ENCODE measurements around the gene NKD2.
"Not testable (repeated sequence)": the region's sequence is repeated elsewhere in the genome, so short reads cannot be mapped to it uniquely, and the experiment has no call there.

NKD2 gene

DNA sequence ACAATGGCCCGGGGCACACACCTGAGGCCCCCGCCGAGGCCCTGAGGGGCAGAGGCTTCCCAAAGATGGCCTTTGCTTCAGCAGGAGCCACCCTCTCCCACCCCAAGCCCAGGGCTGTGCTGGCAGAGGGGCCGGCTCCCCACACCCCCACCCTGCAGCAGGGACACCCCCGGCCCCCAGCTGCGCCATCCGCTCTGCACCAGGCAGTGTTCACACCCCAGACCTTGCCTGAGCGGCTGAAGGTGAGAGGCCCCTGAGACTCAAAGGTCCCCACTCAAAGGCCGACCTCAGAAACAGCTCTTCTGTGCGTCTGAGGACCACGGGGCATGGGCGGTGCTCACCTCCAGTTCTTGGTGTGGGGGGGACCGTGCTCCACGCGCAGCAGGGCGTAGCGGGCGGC is 65.6 kb downstream of the NKD2 start:
- no peak for DNase-seq
- in situ Hi-C loops (cut with HindIII; ENCODE audit: low pct_ligation_motif_present, low pct_unique_long_range_greater_than_20kb, low sequenced_read_pairs) = no loop called here

DNA sequence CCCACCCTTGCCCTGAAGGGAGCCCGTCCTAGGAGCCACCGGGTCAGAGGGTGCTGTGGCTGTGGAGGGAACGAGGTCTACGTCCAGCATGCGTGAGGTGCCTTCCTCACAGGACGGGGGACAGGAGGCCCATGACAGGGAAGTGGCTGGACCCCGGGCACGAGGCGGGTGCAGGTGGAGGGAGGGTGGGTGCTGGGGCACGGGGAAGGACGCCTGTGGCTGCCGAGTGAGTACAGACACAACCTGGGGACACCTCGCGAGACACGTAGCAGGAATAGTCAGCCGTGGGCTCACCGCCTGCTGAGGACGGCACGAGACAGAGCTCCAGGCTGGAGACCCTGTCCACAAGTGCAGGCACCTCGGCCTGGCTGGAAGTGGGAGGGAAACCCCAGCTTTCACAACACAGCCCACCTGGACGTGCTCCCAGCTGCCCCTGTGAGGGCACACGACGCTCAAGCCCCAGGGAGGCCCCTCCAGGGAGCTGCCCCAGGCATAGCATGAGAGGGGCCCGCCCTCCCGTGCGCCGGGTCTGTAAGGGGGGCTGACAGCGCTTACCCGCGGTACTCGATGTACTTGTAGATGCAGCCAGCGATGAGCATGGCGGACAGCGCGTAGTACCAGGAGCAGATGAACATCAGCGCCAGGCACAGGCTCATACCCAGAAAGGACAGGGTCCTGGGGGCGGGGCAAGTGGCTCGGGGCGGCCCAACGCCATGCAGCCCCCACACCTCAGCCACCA is 66.4 kb downstream of the NKD2 start:
- in situ Hi-C loops (cut with HindIII; ENCODE audit: low pct_ligation_motif_present, low pct_unique_long_range_greater_than_20kb, low sequenced_read_pairs) = no loop called here
- DNase-seq = no peak

DNA sequence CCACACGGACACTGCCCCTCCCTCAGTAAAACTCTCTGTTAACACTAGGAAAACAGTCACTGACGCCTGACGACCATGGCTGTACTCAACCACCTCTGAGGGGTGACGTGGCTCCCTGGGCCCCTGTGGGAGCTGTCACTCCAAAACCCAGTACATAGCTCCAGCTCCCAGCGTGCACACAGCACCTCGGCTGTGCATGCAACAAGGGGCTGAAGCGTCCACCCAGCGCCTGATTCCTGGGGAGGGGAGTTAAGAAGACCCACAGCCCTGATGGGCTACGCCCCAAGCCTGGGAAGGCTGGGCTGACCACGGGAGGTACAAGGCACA is 66.9 kb downstream of the NKD2 start:
- in situ Hi-C loops (cut with HindIII; ENCODE audit: low pct_ligation_motif_present, low pct_unique_long_range_greater_than_20kb, low sequenced_read_pairs) = no loop called here
- no peak for DNase-seq

DNA sequence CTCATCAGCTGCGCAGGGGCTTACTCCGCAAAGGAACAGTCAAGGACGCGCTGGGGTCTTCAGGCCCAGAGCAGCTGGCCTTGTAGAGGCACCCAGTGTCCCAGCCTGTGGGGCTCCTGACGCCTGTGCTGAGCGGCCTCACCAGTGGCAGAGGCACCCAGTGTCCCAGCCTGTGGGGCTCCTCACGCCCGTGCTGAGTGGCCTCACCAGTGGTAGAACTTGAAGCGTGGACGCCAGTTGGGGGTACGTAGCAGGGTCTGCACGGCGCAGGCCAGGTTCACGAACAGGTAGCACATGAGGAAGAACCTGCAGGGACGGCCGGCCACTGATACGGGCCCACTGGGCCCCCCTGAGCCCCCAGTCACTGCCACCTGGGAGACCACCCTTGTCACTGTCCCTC is 67.3 kb downstream of the NKD2 start:
- in situ Hi-C loops (cut with HindIII; ENCODE audit: low pct_ligation_motif_present, low pct_unique_long_range_greater_than_20kb, low sequenced_read_pairs) = no loop called here
- no peak for DNase-seq

DNA sequence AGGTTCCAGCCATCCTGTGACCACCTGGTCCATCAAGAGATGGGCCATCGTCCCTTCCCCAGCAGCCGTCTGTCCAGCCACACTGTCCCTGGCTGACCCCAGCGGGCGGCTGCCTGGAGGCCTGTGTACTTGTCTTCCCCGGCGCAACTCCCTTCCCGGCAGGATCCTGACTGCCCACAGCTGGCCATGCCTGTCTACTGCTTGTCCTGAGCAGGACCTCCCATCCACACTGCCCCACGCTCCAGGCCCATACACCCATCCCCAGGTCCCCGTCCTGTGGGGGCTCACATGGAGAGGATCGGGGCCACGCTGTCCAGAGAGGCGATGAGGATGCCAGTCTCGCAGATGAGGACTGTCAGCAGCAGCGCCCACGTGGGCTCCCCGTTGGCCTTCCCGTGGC is 67.8 kb downstream of the NKD2 start:
- in situ Hi-C loops (cut with HindIII; ENCODE audit: low pct_ligation_motif_present, low pct_unique_long_range_greater_than_20kb, low sequenced_read_pairs) = no loop called here
- no peak for DNase-seq

DNA sequence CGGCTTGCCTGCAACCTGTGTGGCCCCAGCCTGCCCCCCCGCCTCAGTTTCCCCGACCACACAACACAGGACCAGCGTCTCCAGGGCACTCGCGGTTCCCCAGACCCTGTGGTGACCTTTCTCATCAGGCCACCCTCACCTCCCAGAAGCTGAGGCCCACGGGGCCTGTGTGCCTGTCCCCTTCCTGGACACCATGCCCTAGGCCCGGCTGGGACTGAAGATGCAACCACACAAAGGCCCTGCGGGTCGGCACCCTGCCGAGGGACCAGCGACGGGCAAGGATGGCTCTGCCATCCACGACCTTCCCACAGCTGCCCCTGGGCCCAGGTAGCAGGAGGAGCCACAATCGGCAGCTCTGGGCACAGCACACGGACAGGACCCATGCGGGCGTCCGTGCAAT is 68.4 kb downstream of the NKD2 start:
- DNase-seq = no peak
- in situ Hi-C loops (cut with HindIII; ENCODE audit: low pct_ligation_motif_present, low pct_unique_long_range_greater_than_20kb, low sequenced_read_pairs) = no loop called here

DNA sequence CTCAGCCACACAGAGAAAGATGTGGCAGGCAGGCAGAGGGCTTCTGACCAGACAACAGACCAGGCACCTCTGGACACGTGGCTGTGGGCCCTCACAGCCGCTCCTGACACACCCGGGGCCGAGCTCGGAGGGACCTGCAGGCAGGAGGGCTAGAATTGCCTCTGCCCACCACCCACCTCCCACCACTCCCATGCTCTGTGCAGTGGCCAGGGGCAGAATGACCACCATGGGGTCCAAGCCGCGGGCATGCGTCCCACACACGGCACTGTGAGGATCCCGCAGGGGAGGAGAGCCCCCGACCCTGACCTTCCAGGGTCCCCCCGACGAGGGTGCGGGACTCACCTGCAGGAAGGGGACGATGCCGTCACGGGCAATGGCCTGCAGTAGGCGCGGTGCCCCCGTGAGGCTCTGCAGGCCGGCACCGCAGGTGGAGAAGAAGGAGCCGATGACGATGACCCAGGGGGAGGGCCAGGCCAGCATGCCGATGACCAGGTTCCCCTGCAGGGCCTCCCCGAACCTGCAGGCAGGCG is 69.0 kb downstream of the NKD2 start:
- in situ Hi-C loops (cut with HindIII; ENCODE audit: low pct_ligation_motif_present, low pct_unique_long_range_greater_than_20kb, low sequenced_read_pairs) = no loop called here
- no peak for DNase-seq

DNA sequence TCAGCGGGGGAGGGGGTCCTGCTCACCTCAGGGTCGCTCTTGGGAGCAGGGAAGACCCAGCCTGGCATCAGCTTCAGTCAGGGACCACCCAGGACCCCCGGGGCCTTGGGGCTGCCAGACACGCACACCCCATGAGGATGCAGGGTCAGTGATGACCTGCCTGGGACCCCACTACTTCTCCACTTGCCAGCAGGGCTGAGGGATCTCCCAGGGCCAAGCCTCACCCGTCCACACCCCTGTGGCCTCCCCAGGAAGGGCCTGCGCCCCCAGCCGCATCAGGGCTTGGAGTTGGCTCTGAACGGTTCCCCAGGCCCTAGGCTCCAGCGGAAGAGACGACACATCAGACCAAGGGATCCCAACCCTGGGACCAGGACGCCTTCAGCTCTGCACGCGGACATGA is 69.6 kb downstream of the NKD2 start:
- DNase-seq = no peak
- in situ Hi-C loops (cut with HindIII; ENCODE audit: low pct_ligation_motif_present, low pct_unique_long_range_greater_than_20kb, low sequenced_read_pairs) = no loop called here

DNA sequence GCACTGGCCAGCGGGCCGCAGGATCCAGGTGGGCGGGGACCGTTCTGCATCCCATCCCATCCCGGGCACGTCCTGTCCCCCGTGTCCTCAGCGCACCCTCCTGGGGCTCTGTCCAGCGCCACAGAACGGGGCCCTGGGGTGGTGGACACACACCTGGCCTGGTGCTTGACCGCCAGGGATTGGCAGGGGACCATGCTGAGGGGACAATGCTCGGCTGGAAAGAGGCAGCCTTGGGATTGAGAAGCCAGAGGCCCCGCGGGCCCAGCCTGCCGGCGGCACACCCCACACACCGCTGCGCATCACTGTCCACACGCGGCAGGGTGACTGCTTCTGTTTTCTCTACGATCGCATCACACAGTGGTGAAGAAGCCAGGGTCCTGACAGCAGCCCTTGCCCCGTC is 70.2 kb downstream of the NKD2 start:
- in situ Hi-C loops (cut with HindIII; ENCODE audit: low pct_ligation_motif_present, low pct_unique_long_range_greater_than_20kb, low sequenced_read_pairs) = no loop called here

DNA sequence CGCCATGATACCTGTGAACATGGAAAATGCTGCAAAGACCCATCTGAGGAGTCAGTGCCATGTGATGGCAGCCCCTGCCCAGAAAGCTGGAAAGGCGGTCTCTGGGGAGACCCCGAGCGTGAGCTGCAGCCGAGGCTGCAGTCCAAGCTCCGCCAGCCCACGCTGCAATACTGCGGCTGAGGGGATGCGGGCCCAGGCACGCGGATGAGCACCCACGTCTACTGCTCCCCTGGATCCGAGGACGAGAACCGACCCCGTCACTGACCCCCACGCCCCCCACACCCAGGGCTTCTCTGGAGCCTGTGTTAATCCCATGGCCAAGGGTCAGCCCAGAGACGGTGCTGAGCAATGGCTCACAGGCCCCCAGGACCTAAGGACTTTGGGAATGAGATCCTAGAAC is 70.9 kb downstream of the NKD2 start:
- in situ Hi-C loops (cut with HindIII; ENCODE audit: low pct_ligation_motif_present, low pct_unique_long_range_greater_than_20kb, low sequenced_read_pairs) = no loop called here
- no peak for DNase-seq

More for the DNA sequence above, 70.2 kb downstream of the NKD2 start:
- DNase-seq = no peak

DNA sequence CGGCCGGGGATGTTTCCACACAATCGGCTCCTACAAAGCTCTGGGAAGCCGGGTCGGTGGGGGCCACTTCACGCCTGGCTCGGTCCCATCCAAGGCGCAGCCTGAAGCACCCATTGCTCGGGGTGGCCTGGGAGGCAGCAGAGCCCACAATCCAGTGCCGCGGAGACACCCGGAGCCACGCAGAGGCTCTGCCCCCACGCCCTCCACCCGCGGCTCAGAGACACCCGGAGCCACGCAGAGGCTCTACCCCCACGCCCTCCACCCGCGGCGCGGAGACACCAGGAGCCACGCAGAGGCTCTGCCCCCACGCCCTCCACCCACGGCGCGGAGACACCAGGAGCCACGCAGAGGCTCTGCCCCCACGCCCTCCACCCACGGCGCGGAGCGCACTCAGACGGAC is 71.4 kb downstream of the NKD2 start:
- in situ Hi-C loops (cut with HindIII; ENCODE audit: low pct_ligation_motif_present, low pct_unique_long_range_greater_than_20kb, low sequenced_read_pairs) = no loop called here
- DNase-seq = no peak

DNA sequence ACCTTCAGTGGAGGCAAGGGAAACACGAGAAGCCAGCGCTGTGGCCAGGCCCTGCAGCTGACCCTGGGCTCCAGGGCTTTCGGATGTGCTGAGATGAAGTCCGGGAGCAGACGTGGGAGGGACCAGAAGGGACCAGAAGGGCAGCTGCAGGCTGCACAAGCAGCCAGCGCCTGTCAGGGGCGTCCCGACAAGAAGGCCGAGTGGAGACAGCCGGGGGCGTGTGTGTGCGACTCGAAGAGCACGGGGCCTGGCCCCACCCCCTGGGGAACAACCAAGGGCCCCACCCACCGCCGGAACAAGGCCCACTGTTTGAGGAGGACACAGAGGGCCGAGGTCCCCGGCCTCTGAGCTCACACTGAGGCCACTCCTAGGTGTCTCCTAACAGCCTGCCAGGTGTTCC is 71.8 kb downstream of the NKD2 start:
- in situ Hi-C loops (cut with HindIII; ENCODE audit: low pct_ligation_motif_present, low pct_unique_long_range_greater_than_20kb, low sequenced_read_pairs) = no loop called here
- DNase-seq = no peak

DNA sequence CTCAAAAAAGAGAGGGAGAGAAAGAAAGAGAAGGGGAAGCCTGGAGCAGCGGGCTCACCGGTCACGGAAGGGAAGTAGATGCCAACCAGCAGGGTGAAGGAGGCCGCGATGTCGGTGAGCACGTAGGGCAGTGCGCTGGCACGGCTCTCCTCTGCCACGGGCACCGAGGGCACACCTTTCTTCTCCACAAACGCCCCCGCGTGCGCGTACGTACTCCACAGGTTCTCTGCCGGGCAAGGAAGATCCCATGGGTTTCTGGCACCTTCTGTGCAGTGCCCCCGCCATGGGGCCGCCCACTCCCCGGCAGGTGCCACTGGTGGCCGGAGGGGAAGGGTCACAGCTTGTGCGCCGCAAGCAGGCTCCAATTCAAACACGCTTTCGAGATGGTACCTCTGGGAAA is 72.9 kb downstream of the NKD2 start:
- no peak for DNase-seq
- in situ Hi-C loops (cut with HindIII; ENCODE audit: low pct_ligation_motif_present, low pct_unique_long_range_greater_than_20kb, low sequenced_read_pairs) = no loop called here

DNA sequence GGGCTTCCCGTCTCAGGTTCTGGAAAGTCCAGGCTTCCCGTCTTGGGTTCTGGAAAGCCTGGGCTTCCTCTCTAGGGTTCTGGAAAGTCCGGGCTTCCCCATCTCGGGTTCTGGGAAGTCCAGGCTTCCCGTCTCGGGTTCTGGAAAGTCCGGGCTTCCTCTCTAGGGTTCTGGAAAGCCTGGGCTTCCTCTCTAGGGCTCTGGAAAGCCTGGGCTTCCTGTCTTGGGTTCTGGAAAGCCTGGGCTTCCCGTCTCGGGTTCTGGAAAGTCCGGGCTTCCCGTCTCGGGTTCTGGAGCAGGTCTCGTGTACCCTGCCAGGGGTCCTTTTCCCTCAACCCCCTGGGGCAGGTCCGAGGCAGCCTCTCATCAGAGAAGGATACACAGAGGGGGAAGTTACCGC is 74.4 kb downstream of the NKD2 start:
- DNase-seq; in situ Hi-C loops (cut with HindIII; ENCODE audit: low pct_ligation_motif_present, low pct_unique_long_range_greater_than_20kb, low sequenced_read_pairs): not testable (repeated sequence)

DNA sequence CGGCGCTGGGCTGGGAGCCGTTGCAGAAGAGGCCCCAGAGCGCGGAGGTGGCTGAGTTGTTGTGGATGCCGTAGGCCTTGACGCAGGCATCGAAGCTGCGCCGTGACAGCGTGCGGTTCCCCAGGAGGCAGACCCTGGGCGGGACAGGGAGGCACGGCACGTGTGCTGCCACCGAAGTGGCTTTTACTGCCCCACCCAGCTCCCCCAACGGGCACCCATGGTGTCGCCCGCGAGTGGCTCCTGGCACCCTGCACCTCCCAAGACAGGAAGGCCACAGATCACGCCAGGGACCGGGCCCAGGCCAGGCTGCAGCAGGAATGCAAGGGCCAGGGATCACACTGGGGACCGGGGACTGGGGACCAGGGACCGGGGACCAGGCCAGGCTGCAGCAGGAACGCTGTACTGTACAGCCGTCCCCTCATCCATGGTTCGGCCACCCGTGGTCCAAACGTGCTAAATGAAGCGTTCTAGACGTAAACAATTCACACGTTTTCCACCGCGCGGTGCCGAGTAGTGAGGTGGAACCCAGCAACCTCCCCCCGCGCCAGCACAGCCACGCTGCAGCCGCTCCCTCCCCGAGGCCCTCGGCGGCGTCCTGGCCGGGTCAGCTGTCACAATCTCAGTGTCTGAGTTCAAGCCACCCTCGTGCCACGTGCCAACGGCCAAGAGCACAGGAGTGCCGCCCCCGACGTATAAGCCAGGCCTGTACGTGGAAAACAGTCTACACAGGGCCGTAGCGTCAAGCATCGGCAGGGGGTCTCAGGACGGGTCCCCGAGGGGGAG is 75.4 kb downstream of the NKD2 start:
- in situ Hi-C loops (cut with HindIII; ENCODE audit: low pct_ligation_motif_present, low pct_unique_long_range_greater_than_20kb, low sequenced_read_pairs) = no loop called here
- no peak for DNase-seq

DNA sequence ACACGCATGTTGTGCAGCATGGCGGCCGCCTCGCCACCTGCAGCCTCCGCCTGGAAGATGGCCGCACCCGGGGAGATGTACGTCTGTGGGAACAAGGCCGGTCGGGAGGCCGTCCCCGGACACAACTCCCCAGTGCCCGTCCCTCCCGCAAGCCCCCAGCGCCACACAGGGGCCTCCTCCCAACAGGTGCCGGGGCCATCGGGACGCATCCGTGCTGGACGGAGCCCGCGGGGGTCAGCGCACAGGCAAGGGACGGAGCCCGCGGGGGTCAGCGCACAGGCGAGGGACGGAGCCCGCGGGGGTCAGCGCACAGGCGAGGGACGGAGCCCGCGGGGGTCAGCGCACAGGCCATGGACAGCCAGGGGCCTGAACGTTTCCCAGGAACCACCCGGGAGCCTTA is 76.8 kb downstream of the NKD2 start:
- in situ Hi-C loops (cut with HindIII; ENCODE audit: low pct_ligation_motif_present, low pct_unique_long_range_greater_than_20kb, low sequenced_read_pairs) = no loop called here
- DNase-seq = no peak

DNA sequence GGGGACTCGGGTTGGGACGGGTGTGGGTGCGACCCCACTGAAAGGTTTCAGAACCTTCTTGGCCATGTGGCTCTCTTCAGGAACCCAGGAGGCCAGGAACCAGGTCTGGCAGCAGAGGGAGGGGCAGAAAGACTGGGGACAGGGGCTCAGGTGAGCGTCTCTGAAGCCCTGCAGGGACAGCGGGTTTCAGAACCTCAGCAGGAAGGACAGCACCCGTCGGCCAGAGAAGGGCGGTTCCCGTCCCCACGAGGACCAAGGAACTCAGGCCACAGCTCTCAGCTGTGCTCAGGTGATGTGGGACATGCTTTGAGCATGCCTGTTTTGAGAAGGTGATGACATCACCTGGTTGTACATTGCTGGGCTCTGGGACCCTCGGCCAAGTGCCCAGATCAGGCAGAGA is 77.5 kb downstream of the NKD2 start:
- DNase-seq = no peak
- in situ Hi-C loops (cut with HindIII; ENCODE audit: low pct_ligation_motif_present, low pct_unique_long_range_greater_than_20kb, low sequenced_read_pairs) = no loop called here

DNA sequence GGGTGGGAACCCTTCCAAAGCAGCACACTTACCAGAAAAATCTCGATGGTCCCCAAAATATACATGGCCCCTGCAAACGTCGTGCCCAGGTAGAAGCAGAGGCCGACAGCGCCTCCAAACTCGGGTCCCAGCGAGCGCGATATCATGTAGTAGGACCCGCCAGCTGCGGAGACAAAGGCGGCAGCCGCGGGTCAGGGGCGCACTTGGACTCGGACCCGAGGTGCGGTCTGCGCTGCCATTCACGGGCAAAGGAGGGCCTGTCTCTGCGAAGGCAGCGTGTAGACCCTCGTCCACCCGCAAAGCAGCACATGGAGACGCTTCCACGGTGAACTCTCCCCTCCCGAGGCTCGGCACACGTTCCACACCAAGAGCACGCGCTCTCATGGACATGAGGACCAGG is 78.3 kb downstream of the NKD2 start:
- in situ Hi-C loops (cut with HindIII; ENCODE audit: low pct_ligation_motif_present, low pct_unique_long_range_greater_than_20kb, low sequenced_read_pairs) = no loop called here
- DNase-seq = no peak

DNA sequence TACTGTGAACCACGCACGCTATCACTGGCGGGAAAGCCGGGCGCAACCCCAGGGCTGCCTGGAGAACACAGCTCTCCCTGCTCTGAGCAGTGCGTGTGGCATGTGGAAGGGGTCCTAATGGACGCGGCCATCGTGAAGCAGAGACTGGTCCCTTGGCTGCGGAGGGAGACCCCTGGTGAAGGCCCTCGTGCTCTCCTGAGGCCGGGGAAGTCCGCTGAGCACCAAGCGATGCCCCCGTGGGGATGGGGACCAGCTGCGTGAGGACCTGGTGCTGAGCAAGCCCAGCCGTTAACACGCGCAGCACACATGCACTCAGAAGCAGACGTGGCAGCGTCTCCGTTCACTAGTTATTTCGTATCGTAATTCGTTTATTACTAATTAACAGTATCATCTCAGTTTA is 78.8 kb downstream of the NKD2 start:
- in situ Hi-C loops (cut with HindIII; ENCODE audit: low pct_ligation_motif_present, low pct_unique_long_range_greater_than_20kb, low sequenced_read_pairs) = no loop called here
- DNase-seq = no peak

DNA sequence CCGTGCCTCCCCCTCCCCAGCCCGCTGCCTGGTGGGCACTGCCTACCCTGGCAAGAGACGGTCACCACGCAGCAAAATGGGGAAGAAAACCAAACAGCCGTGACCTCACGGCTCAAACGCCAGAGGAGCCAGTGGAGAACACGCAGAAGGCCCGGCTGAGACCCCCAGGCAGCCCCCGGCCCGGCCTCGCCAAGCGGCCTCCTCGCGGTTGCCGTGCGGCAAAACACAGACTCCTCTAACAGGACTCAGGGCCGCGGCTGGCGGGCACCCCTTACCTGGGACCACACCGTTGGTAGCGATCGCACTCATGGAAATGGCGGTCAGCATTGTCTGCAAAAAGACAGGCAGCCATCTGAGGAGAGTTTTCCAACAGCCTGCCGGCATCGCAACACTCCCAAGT is 79.4 kb downstream of the NKD2 start:
- in situ Hi-C loops (cut with HindIII; ENCODE audit: low pct_ligation_motif_present, low pct_unique_long_range_greater_than_20kb, low sequenced_read_pairs) = no loop called here
- no peak for DNase-seq
